Thoracic aorta endothelial cell (primary cell): ENCODE results near the gene ZNF770. TPM values are rescaled to one million over a fixed set of nuclear protein-coding genes. Genes with fewer than 3 reads are reported as not detected.

Experiments used
- total RNA-seq: library from RNA; depleted of rRNA; stranded (reverse); fragments of >200 nt; gene quantifications from 2 replicates; pipeline ENCODE4 v1.2.3, GENCODE V29; 2012

ZNF770 gene, protein sequence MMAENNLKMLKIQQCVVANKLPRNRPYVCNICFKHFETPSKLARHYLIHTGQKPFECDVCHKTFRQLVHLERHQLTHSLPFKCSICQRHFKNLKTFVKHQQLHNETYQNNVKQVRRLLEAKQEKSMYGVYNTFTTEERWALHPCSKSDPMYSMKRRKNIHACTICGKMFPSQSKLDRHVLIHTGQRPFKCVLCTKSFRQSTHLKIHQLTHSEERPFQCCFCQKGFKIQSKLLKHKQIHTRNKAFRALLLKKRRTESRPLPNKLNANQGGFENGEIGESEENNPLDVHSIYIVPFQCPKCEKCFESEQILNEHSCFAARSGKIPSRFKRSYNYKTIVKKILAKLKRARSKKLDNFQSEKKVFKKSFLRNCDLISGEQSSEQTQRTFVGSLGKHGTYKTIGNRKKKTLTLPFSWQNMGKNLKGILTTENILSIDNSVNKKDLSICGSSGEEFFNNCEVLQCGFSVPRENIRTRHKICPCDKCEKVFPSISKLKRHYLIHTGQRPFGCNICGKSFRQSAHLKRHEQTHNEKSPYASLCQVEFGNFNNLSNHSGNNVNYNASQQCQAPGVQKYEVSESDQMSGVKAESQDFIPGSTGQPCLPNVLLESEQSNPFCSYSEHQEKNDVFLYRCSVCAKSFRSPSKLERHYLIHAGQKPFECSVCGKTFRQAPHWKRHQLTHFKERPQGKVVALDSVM
- total RNA-seq, result 54.9 and 59.2 TPM in 2 replicates

DNA sequence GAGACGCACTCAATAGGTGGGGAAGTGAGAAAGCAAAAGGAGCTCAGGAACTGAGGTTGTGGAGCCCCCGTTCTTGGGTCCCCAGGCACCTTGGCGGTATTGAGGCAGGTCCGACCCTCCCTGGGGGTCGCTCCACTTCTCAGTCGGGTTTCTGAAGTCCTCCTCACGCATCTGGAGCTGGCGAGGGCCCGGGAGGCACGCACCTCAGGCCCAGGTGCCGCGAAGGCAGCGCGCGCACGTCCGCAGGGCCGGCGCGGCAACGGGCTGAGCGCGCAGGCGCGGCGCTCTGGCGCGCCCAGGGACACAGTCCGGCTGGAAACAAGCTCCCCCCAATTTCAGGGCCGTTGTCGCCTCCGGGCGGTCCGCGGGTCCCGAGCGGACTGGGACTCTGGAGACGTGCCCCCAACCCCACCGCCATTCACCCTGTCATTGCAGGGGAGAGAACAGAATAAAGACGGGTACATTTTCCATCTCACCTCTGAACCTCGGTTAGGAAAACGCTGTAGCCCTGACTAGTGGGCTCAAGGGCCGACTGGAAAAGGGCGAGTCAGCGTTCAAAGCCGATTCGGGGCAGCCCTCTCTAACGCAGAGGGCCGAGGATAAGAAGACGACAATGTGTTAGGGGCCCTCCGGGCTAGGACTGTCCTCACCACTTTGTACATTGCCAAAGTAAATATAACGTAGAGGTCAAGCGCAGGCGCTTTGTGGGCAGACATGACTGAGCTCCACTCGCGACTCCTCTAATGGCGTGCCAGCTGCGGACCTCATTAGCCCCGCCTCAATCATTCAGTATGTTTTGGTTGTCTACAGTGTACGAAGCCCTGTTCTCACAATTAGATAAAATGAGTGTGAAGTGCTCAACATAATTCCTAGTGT, at the start of gene ZNF770:
Gene ZNF770 (minus strand): TSS at position 261 of the 876 bp plus-strand sequence. CDS start 4,853 bp downstream, outside the sequence.

GRCh38 chr15:34969340-34970097, 18.6 kb downstream of the ZNF770 start, which contains the start of gene AQR:
TSS of gene AQR (minus strand) at chr15:34969742. CDS start at chr15:34969613, 129 bp downstream.

Other genes with a start within 250 kb of the ZNF770 start
- not detected in 2 replicates for gene GJD2, start 233.3 kb downstream of the ZNF770 start, total RNA-seq
- gene ACTC1, start 192.7 kb downstream of the ZNF770 start, total RNA-seq, result not detected in 2 replicates
- 60.8 and 62.5 TPM in 2 replicates for gene AQR, start 18.5 kb downstream of the ZNF770 start, total RNA-seq
- gene NANOGP8, start 97.0 kb upstream of the ZNF770 start, total RNA-seq, result 0.14 TPM in 1 of 2 replicates, not detected in the other